Erythroblast (primary cell): ENCODE measurements around the gene ADGRD1.

Experiments
- GATA1 ChIP-seq: IDR thresholded peaks from 2 replicates; pipeline ENCODE4 v1.6.1; 2011; ENCODE audit warnings: low read depth, mild to moderate bottlenecking, control low read depth, low read length, moderate library complexity
- POLR2A ChIP-seq: IDR thresholded peaks from 2 replicates; pipeline ENCODE4 v1.6.1; 2011; ENCODE audit warnings: mild to moderate bottlenecking, low read length

DNA sequence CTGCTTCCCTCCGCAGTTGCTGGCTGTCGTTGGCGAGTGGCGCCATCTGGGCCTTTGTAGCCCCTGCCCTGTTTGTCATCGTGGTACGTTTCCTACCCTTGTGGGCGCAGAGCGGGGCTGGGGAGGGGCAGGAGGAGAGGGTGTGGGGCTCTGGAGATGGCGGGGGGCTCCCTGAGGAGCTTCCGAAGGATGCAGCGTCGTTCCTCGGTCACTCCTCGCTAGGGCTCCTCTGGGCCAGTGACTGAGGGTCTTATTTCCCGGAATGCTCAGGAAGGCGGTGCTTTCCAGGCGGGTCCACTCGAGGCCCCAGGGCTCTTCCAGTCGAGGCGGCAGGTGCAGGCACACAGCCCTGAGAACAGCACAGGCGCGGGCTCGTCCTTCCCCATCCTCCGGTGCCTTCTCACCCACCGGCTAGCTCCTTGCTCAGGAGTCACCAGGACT is 167.1 kb downstream of the ADGRD1 start:
- TF ChIP-seq POLR2A (no peak), GATA1 (no peak)
